CD8-positive, alpha-beta memory T cell (primary cell): ENCODE results near the gene SCAF4. TPM values are rescaled to one million over a fixed set of nuclear protein-coding genes. Genes with fewer than 3 reads are reported as not detected.
"Not testable (repeated sequence)": the region's sequence is repeated elsewhere in the genome, so short reads cannot be mapped to it uniquely, and the experiment has no call there.

Source experiments
- CTCF ChIA-PET: fragments of 350-600 bp; sonication (Branson Sonifier 250); formaldehyde crosslinking; loops from one replicate; lab custom pipeline; 2021; ENCODE audit warnings: antibody characterized with exemption; lab: Charles Lee
- POLR2A ChIA-PET: fragments of 350-600 bp; sonication (Branson Sonifier 250); formaldehyde crosslinking; loops from one replicate; lab custom pipeline; 2021; ENCODE audit warnings: antibody characterized with exemption; lab: Charles Lee
- DNase-seq, 5 donors: peaks; one replicate each; pipeline versions ENCODE4 v3.0.0 to v3.0.0-alpha.2; 2020 to 2022; ENCODE audit warnings: mixed read lengths in 1 of 5
- H3K27ac ChIP-seq: one replicate; pipeline ENCODE4 v1.7.0; 2013; ENCODE audit warnings: low read depth, mild to moderate bottlenecking, low read length, moderate library complexity
- H3K27me3 ChIP-seq: 2 replicates; pipeline ENCODE4 v1.7.0; 2013; ENCODE audit warnings: low read length, mild to moderate bottlenecking; ENCODE audit not compliant: insufficient read depth, poor library complexity, severe bottlenecking
- H3K36me3 ChIP-seq: 2 replicates; pipeline ENCODE4 v1.7.0; 2013; ENCODE audit warnings: mild to moderate bottlenecking, low read length, moderate library complexity; ENCODE audit not compliant: insufficient read depth
- H3K4me1 ChIP-seq: 2 replicates; pipeline ENCODE4 v1.7.0; 2013; ENCODE audit warnings: mild to moderate bottlenecking, low read length, moderate library complexity; ENCODE audit not compliant: insufficient read depth
- H3K4me3 ChIP-seq: 2 replicates; pipeline ENCODE4 v1.7.0; 2013; ENCODE audit warnings: mild to moderate bottlenecking, low read length
- H3K9me3 ChIP-seq: 2 replicates; pipeline ENCODE4 v1.7.0; 2013; ENCODE audit warnings: mild to moderate bottlenecking, low read length
- H3K27ac Mint-ChIP-seq, 8 donors: one replicate each; pipeline ENCODE4 v1.8.0; 2020 to 2021; ENCODE audit warnings: mixed read lengths in 8 of 8, mild to moderate bottlenecking in 6 of 8, inconsistent platforms in 3 of 8, moderate library complexity in 3 of 8
- H3K27me3 Mint-ChIP-seq, 2 donors: one replicate each; pipeline ENCODE4 v1.8.0; 2020 to 2021; ENCODE audit warnings: mixed read lengths in 2 of 2, mild to moderate bottlenecking in 1 of 2, moderate library complexity in 1 of 2
- H3K36me3 Mint-ChIP-seq, 3 donors: one replicate each; pipeline ENCODE4 v1.8.0; 2020 to 2021; ENCODE audit warnings: mixed read lengths in 3 of 3, inconsistent platforms in 1 of 3, mild to moderate bottlenecking in 1 of 3
- H3K4me1 Mint-ChIP-seq, 3 donors: one replicate each; pipeline ENCODE4 v1.8.0; 2020 to 2021; ENCODE audit warnings: mixed read lengths in 3 of 3, inconsistent platforms in 1 of 3, mild to moderate bottlenecking in 1 of 3
- H3K4me3 Mint-ChIP-seq, 7 donors: one replicate each; pipeline ENCODE4 v1.8.0; 2020 to 2021; ENCODE audit warnings: mixed read lengths in 7 of 7, mild to moderate bottlenecking in 6 of 7, moderate library complexity in 4 of 7, inconsistent platforms in 2 of 7
- H3K9me3 Mint-ChIP-seq, 5 donors: one replicate each; pipeline ENCODE4 v1.8.0; 2020 to 2022; ENCODE audit warnings: mixed read lengths in 5 of 5, mild to moderate bottlenecking in 3 of 5, moderate library complexity in 2 of 5, inconsistent platforms in 1 of 5
- polyA plus RNA-seq: library from polyadenylated mRNA; unstranded; fragments of 300-500 nt; fragmentation: Illumina TruSeq; gene quantifications from one replicate; pipeline ENCODE4 v1.2.3, GENCODE V29; 2021
- total RNA-seq, 2 experiments: library from RNA; stranded (reverse); gene quantifications; one replicate each; pipeline ENCODE4 v1.2.3, GENCODE V29; 2021

SCAF4 gene
- total and polyA plus RNA-seq, 3 experiments from 2014 or later = 27.5 to 55.9 (median 55.4) TPM

GRCh38 chr21:31667132-31667531 lies 64.8 kb downstream of the SCAF4 start:
- Mint-ChIP-seq H3K4me3 (no peak overlapping the region), H3K27ac (peak overlapping the region in 6 of 8 donors; percentile 8 to 81 (median 69)), H3K27me3 (no peaks in the 10 kb centered on the region), H3K9me3 (peaks cover 0 to 1% (median 0%) of the 10 kb centered on the region in 5 donors), H3K4me1 (peaks cover 49 to 80% (median 71%) of the 10 kb centered on the region in 3 donors), H3K36me3 (peaks cover 0 to 88% (median 10%) of the 10 kb centered on the region in 3 donors)
- no peaks in the 10 kb centered on the region for H3K9me3 ChIP-seq
- H3K36me3 ChIP-seq = peaks cover 41% of the 10 kb centered on the region
- no peak overlapping the region for H3K27ac ChIP-seq
- POLR2A ChIA-PET = no interaction called here
- H3K4me1 ChIP-seq = peaks cover 37% of the 10 kb centered on the region
- H3K4me3 ChIP-seq = no peak overlapping the region
- CTCF ChIA-PET = interaction anchor here (1.0 kb wide), 1 partner anchor 20 kb away, joined by 4 read pairs; no protein-coding TSS in a partner anchor
- DNase-seq = no peak
- H3K27me3 ChIP-seq = no peaks in the 10 kb centered on the region

- ChIA-PET CTCF (interaction anchor here (1.0 kb wide), 1 partner anchor 21 kb away, joined by 4 read pairs; no protein-coding TSS in a partner anchor), POLR2A (no interaction called here)
- Histone ChIP-seq H3K36me3 (peaks cover 41% of the 10 kb centered on the region), H3K9me3 (no peaks in the 10 kb centered on the region), H3K27ac (no peak overlapping the region), H3K4me1 (peaks cover 43% of the 10 kb centered on the region), H3K4me3 (no peak overlapping the region), H3K27me3 (no peaks in the 10 kb centered on the region)
- Mint-ChIP-seq H3K27ac (peak overlapping the region; percentile 20 to 88 (median 74)), H3K4me3 (no peak overlapping the region), H3K4me1 (peaks cover 53 to 80% (median 74%) of the 10 kb centered on the region in 3 donors), H3K27me3 (peaks cover 0 to 1% of the 10 kb centered on the region in 2 donors), H3K9me3 (no peaks in the 10 kb centered on the region), H3K36me3 (peaks cover 0 to 89% (median 10%) of the 10 kb centered on the region in 3 donors)
- no peak for DNase-seq
Observed at GRCh38 chr21:31666445-31667010, 65.4 kb downstream of the SCAF4 start.

DNA sequence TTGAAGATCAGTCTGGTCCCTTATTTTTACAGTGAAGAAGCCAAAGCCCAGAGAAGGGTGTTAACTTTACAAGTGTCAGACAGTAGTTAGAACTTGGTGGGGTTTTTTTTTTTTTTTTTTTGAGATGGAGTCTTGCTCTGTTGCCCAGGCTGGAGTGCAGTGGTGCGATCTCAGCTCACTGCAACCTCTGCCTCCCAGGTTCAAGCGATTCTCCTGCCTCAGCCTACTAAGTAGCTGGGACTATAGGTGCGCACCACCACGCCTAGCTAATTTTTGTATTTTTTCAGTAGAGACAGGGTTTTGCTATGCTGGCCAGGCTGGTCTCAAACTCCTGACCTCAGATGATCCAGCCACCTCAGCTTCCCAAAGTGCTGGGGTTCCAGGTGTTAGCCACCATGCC lies 66.0 kb downstream of the SCAF4 start:
- Histone ChIP-seq H3K36me3 (peaks cover 41% of the 10 kb centered on the region), H3K4me1 (peaks cover 50% of the 10 kb centered on the region)
- DNase-seq, POLR2A ChIA-PET, H3K9me3 ChIP-seq, CTCF ChIA-PET, H3K27me3 ChIP-seq, H3K27ac ChIP-seq, H3K4me3 ChIP-seq, H3K9me3 Mint-ChIP-seq, H3K27me3 Mint-ChIP-seq: not testable (repeated sequence)
- peaks cover 56 to 84% (median 77%) of the 10 kb centered on the region in 3 donors for H3K4me1 Mint-ChIP-seq
- H3K36me3 Mint-ChIP-seq = peaks cover 0 to 89% (median 8%) of the 10 kb centered on the region in 3 donors
- H3K27ac Mint-ChIP-seq = peak overlapping the region; percentile 52 to 88 (median 70)
- peak overlapping the region in 3 of 7 donors; percentile 45 to 63 (median 61) for H3K4me3 Mint-ChIP-seq

DNA sequence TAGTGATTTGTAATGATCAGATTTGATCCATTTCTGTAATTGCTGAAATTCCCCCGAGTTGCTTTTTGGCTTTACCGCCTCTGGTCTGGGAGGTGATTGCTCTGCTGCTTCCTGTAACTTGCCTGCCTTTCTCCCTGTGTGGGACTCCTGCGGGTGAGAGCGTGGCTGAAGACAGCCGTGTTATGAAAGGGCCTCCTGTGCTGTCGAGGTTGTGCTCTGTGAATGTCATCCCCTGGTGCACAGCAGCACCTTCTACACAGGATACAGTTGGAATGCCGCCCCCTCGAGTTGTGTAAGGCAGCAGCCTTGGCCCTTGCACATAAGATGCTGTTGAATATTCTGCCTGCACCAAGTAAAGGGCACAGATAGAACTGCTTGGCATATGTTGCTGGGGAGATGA lies 66.5 kb downstream of the SCAF4 start:
- peak overlapping the region; percentile 52 to 88 (median 70) for H3K27ac Mint-ChIP-seq
- H3K4me1 Mint-ChIP-seq = peaks cover 61 to 89% (median 82%) of the 10 kb centered on the region in 3 donors
- CTCF ChIA-PET = no interaction called here
- H3K4me3 Mint-ChIP-seq = peak overlapping the region; percentile 8 to 66 (median 42)
- Histone ChIP-seq H3K4me3 (peak overlapping the region; percentile 16), H3K36me3 (peaks cover 39% of the 10 kb centered on the region), H3K4me1 (peaks cover 54% of the 10 kb centered on the region), H3K9me3 (no peaks in the 10 kb centered on the region), H3K27ac (no peak overlapping the region), H3K27me3 (no peaks in the 10 kb centered on the region)
- no peaks in the 10 kb centered on the region for H3K9me3 Mint-ChIP-seq
- no peak for DNase-seq
- POLR2A ChIA-PET = no interaction called here
- H3K27me3 Mint-ChIP-seq = peaks cover 0 to 1% of the 10 kb centered on the region in 2 donors
- H3K36me3 Mint-ChIP-seq = peaks cover 0 to 89% (median 8%) of the 10 kb centered on the region in 3 donors

GRCh38 chr21:31663584-31664249 lies 68.2 kb downstream of the SCAF4 start:
- peaks cover 59% of the 10 kb centered on the region for H3K4me1 ChIP-seq
- CTCF ChIA-PET = no interaction called here
- H3K4me1 Mint-ChIP-seq = peaks cover 69 to 95% (median 86%) of the 10 kb centered on the region in 3 donors
- H3K36me3 Mint-ChIP-seq = peaks cover 0 to 82% (median 10%) of the 10 kb centered on the region in 3 donors
- H3K27me3 Mint-ChIP-seq = peaks cover 0 to 3% of the 10 kb centered on the region in 2 donors
- POLR2A ChIA-PET = no interaction called here
- no peaks in the 10 kb centered on the region for H3K9me3 ChIP-seq
- H3K4me3 Mint-ChIP-seq = peak overlapping the region in 2 of 7 donors; percentile 29 to 52
- H3K36me3 ChIP-seq = peaks cover 35% of the 10 kb centered on the region
- DNase-seq = no peak
- no peaks in the 10 kb centered on the region for H3K9me3 Mint-ChIP-seq
- H3K27ac Mint-ChIP-seq = peak overlapping the region in 6 of 8 donors; percentile 47 to 81 (median 54)
- H3K27me3 ChIP-seq = no peaks in the 10 kb centered on the region
- no peak overlapping the region for H3K4me3 ChIP-seq
- H3K27ac ChIP-seq = no peak overlapping the region

DNA sequence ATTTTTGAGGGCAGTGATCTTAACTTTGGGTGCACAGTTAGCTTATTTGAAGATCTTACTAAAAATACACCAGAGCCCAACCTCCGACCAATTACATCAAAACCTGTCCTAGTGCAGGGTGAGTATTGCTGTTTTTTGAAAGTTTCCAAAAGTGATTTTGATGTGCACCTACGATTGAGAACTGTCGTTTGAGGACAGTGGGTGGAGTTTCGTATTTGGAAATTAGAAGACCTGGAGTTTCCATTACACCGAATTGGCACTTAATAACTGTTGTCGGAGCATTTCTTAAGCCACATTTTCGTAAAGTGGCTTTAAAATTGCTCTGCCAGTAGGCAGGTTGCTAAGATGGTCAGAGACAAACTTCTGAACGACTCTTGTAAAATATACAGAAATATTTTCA lies 71.3 kb downstream of the SCAF4 start:
- H3K36me3 ChIP-seq = peaks cover 12% of the 10 kb centered on the region
- peaks cover 61 to 87% (median 73%) of the 10 kb centered on the region in 3 donors for H3K4me1 Mint-ChIP-seq
- H3K27ac ChIP-seq = peak overlapping the region; percentile 59
- POLR2A ChIA-PET = interaction anchor here (1.5 kb wide), 1 partner anchor 8 kb away, joined by 3 read pairs; no protein-coding TSS in a partner anchor
- peak overlapping the region; percentile 89 to 96 (median 95) for H3K4me3 Mint-ChIP-seq
- no peaks in the 10 kb centered on the region for H3K27me3 ChIP-seq
- no peak for DNase-seq
- peaks cover 0 to 52% (median 9%) of the 10 kb centered on the region in 3 donors for H3K36me3 Mint-ChIP-seq
- no peaks in the 10 kb centered on the region for H3K9me3 Mint-ChIP-seq
- H3K4me3 ChIP-seq = peak overlapping the region; percentile 75
- peaks cover 0 to 3% of the 10 kb centered on the region in 2 donors for H3K27me3 Mint-ChIP-seq
- H3K4me1 ChIP-seq = peaks cover 58% of the 10 kb centered on the region
- peak overlapping the region; percentile 82 to 96 (median 91) for H3K27ac Mint-ChIP-seq
- CTCF ChIA-PET = no interaction called here
- H3K9me3 ChIP-seq = no peaks in the 10 kb centered on the region

DNA sequence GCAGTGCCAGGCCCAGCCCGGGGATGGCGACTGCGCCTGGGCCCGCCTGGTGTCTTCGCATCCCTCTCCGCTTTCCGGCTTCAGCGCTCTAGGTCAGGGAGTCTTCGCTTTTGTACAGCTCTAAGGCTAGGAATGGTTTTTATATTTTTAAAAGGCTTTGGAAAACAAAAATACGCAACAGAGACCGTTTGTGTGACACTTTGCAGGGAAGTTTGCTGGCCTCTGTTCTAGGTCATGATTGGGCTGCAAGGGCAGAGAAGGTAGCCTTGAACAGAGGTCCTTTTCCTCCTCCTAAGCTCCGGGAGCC lies 71.7 kb downstream of the SCAF4 start:
- Histone ChIP-seq H3K27me3 (no peaks in the 10 kb centered on the region), H3K4me3 (peak overlapping the region; percentile 75), H3K4me1 (peaks cover 58% of the 10 kb centered on the region), H3K9me3 (no peaks in the 10 kb centered on the region), H3K27ac (peak overlapping the region; percentile 59), H3K36me3 (peaks cover 10% of the 10 kb centered on the region)
- peaks cover 0 to 3% of the 10 kb centered on the region in 2 donors for H3K27me3 Mint-ChIP-seq
- H3K9me3 Mint-ChIP-seq = no peaks in the 10 kb centered on the region
- peak in 1 of 5 donors; percentile 39 for DNase-seq
- POLR2A ChIA-PET = interaction anchor here (1.5 kb wide), 1 partner anchor 9 kb away, joined by 3 read pairs; no protein-coding TSS in a partner anchor
- H3K4me3 Mint-ChIP-seq = peak overlapping the region; percentile 89 to 96 (median 95)
- CTCF ChIA-PET = no interaction called here
- peaks cover 0 to 49% (median 6%) of the 10 kb centered on the region in 3 donors for H3K36me3 Mint-ChIP-seq
- peaks cover 61 to 87% (median 73%) of the 10 kb centered on the region in 3 donors for H3K4me1 Mint-ChIP-seq
- H3K27ac Mint-ChIP-seq = peak overlapping the region; percentile 82 to 96 (median 91)
